Measurements from ENCODE around the gene PHC2.

DNA sequence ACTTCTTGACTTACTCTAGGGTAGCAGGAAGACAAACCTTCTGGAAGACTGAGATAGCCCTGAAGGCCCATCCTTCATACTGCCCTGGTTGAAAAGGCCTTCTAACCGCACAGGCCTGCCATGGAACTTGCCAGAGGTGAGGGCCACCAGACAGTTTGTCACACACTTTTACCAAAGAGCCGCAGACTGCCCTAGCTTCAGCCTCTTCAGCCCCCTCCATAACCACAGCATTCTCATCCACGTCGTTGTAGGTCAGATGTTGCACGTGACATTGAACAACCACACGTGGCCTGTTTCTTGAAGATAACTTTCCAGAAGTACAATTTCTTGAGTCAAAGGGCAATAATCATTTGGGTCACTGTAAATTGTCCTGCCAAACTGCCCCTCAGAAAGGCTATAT, 155.7 kb downstream of the PHC2 start:
- TF ChIP-seq POLR2A (IDR thresholded peaks at IDR 0.05; ENCODE audit: extremely low read depth, insufficient read length) = no peak
- TF ChIP-seq, protein P1, sequence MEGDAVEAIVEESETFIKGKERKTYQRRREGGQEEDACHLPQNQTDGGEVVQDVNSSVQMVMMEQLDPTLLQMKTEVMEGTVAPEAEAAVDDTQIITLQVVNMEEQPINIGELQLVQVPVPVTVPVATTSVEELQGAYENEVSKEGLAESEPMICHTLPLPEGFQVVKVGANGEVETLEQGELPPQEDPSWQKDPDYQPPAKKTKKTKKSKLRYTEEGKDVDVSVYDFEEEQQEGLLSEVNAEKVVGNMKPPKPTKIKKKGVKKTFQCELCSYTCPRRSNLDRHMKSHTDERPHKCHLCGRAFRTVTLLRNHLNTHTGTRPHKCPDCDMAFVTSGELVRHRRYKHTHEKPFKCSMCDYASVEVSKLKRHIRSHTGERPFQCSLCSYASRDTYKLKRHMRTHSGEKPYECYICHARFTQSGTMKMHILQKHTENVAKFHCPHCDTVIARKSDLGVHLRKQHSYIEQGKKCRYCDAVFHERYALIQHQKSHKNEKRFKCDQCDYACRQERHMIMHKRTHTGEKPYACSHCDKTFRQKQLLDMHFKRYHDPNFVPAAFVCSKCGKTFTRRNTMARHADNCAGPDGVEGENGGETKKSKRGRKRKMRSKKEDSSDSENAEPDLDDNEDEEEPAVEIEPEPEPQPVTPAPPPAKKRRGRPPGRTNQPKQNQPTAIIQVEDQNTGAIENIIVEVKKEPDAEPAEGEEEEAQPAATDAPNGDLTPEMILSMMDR (IDR thresholded peaks at IDR 0.05; ENCODE audit: low read depth, low read length) = no peak
- TF ChIP-seq MYC (IDR thresholded peaks at IDR 0.05; ENCODE audit: low read depth, low read length) = no peak
- TF ChIP-seq, protein P2, sequence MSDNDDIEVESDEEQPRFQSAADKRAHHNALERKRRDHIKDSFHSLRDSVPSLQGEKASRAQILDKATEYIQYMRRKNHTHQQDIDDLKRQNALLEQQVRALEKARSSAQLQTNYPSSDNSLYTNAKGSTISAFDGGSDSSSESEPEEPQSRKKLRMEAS (IDR thresholded peaks at IDR 0.05; ENCODE audit: low read depth, low read length) = no peak

All from NB4 (cell line).